ENCODE data around the gene MIPOL1. TPM values are rescaled to one million over a fixed set of nuclear protein-coding genes. Genes with fewer than 3 reads are reported as not detected.

Gene MIPOL1
- total and polyA plus RNA-seq, 3 donors from 2014 or later, result 9.0 to 38.8 (median 31.6) TPM

DNA sequence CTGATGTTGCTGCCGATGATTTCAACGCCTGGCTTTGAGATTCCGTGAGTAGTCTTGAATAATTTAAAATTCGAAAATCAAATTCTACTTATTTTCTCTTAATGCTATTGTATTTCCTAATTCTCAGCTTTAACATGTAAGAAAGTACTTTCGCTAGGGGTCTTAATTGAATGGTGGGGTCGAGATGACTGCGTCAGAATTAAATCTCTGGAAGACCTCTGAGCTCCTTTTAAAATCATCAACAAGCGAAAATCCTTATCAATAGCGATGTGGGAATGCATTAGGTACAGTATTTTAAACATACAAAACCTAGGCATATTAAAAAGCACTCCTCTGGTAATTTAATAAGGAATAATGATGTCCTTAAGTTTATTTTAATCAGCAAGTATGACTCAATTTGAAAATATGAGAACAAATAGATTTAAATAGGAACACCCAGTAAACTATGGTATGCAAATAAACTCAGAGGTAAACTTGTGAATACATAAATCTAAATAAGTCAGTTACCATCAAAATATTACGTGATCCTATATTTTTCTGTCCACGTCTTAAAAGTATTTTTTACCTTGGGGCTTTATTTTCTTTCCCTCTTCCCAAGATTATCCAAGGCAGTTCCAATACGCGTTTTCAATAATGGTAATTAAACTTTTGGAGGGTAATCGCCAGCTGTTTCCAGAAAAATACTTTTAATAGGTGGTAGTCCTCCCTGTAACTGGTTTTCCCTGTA lies 395.9 kb downstream of the MIPOL1 start:
- Histone ChIP-seq H3K27me3 (peaks cover 12% of the 10 kb centered on the region), H3K27ac (no peak overlapping the region), H3K9me3 (no peaks in the 10 kb centered on the region), H3K4me1 (peaks cover 11% of the 10 kb centered on the region), H3K36me3 (ENCODE audit: low read depth, missing control alignments) (no peaks in the 10 kb centered on the region), H3K4me3 (peak overlapping the region in 1 of 2 donors; percentile 43)
- TF ChIP-seq, protein P1, sequence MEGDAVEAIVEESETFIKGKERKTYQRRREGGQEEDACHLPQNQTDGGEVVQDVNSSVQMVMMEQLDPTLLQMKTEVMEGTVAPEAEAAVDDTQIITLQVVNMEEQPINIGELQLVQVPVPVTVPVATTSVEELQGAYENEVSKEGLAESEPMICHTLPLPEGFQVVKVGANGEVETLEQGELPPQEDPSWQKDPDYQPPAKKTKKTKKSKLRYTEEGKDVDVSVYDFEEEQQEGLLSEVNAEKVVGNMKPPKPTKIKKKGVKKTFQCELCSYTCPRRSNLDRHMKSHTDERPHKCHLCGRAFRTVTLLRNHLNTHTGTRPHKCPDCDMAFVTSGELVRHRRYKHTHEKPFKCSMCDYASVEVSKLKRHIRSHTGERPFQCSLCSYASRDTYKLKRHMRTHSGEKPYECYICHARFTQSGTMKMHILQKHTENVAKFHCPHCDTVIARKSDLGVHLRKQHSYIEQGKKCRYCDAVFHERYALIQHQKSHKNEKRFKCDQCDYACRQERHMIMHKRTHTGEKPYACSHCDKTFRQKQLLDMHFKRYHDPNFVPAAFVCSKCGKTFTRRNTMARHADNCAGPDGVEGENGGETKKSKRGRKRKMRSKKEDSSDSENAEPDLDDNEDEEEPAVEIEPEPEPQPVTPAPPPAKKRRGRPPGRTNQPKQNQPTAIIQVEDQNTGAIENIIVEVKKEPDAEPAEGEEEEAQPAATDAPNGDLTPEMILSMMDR (IDR thresholded peaks at IDR 0.05), result no peak
- TF ChIP-seq POLR2A (IDR thresholded peaks at IDR 0.05), result no peak
- intact Hi-C loops (cut with DNase I; ENCODE audit: low total_unique reads), result loop anchor here (10.0 kb wide), 1 partner anchor 339 kb away; no protein-coding TSS in a partner anchor
- DNase-seq, result no peak
- 15 to 16% methylated on average over 14 of the region's 14 CpGs for WGBS, 2 donors

DNA sequence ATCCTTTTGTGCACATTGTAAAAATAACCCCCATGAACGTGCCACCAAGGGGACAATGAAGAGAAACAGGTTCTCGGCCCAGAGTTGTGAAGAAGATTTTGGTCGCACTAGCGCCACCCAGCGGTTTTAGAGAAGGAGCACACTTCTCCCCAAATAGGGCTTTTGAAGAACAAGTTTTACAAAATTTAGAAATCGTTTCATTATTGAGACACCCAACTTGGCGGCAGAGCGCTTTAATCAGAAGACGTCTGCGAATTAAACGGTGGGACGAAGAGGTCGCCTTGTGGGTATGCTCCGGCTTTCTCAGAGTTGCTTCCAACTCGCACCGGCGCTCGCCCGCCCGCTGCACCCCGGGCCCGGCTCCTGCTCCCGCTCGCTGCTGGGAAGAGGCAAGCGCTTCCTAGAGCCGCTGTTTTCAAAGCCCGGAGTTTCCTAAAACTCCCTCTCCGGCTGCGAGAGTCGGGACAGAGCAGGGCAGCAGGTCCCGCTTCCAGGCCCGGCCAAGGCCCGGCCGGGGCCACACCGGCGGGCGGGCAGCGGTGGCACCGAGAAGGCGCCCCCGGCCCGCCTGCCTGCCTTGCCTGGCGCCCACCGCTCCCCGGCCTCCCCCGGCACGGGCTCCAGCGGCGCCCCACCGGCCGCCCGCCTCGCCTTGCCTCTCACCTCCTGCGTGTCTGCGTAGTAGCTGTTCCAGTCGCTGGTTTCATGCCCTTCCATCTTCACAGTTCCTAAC lies 396.7 kb downstream of the MIPOL1 start:
- intact Hi-C loops (cut with DNase I; ENCODE audit: low total_unique reads), result loop anchor here (10.0 kb wide), 1 partner anchor 340 kb away; no protein-coding TSS in a partner anchor
- Histone ChIP-seq H3K4me1 (peaks cover 11% of the 10 kb centered on the region), H3K27ac (no peak overlapping the region), H3K36me3 (ENCODE audit: low read depth, missing control alignments) (no peaks in the 10 kb centered on the region), H3K9me3 (no peaks in the 10 kb centered on the region), H3K27me3 (peaks cover 14% of the 10 kb centered on the region), H3K4me3 (peak overlapping the region; percentile 43)
- peak; percentile 87 for DNase-seq
- 2% methylated on average over 40 to 53 of the region's 56 CpGs for WGBS, 2 donors
- TF ChIP-seq, protein P1 (IDR thresholded peaks at IDR 0.05), result peak; percentile 49 to 92 (median 77)
- no peak for TF ChIP-seq POLR2A (IDR thresholded peaks at IDR 0.05)

GRCh38 chr14:37594971-37595808 lies 397.5 kb downstream of the MIPOL1 start, which contains the start of the genes FOXA1 and TTC6:
FOXA1 (minus strand) TSS chr14:37595249; CDS start chr14:37594972, 277 bp downstream.
TTC6 (plus strand) TSS chr14:37595629; CDS start chr14:37622065, 26,436 bp downstream.
- Histone ChIP-seq H3K36me3 (ENCODE audit: low read depth, missing control alignments) (no peaks in the 10 kb centered on the region), H3K27ac (no peak within 1 kb of the TSS), H3K27me3 (peaks cover 17% of the 10 kb centered on the region), H3K9me3 (no peaks in the 10 kb centered on the region), H3K4me3 (peak within 1 kb of the TSS; percentile 43 to 48), H3K4me1 (peaks cover 11% of the 10 kb centered on the region)
- peak; percentile 30 for DNase-seq
- intact Hi-C loops (cut with DNase I; ENCODE audit: low total_unique reads), result loop anchor here (10.0 kb wide), 1 partner anchor 340 kb away; no protein-coding TSS in a partner anchor
- no peak for TF ChIP-seq POLR2A (IDR thresholded peaks at IDR 0.05)
- TF ChIP-seq, protein P1 (IDR thresholded peaks at IDR 0.05), result no peak
- WGBS, 2 donors, result 1 to 4% methylated on average over 37 to 75 of the region's 92 CpGs

DNA sequence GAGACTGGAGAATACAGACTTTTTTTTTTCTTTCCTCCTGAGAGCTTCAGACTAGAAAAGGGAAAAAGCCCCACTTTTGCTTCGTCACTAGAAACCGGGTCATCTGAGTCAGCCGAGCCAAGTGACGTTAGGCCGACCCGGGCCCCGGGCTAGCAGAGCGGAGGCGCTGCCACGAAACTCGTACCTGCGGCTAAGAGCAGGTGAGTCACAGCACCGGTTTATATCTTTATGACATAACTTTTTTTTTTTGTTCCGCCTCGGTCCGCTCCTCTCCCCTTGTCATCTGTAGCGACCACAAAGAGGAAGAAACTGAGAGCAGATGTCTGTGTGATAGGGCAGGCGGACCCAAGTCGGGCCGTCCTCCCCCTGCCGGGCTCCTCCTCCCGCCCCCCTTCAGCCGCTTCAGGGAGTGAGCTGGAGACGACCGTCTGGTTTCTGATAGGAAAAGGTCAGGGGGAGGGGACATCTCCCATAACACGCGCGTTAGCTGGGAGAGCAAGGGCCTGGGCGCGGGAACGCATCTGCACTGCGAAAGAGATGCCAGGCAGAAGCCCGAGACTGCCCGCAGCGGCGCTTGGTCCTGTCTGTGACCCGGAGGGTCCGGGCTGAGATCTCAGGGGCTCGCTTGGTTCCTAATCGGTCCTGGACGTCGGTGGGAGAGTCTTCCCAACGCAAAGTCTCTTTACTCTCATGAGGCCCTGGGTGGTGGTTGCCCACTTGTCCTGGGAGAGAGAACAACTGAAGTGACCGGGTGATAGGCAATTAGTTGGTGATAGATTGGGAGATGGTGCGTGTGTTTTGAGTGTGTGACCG lies 398.3 kb downstream of the MIPOL1 start:
- intact Hi-C loops (cut with DNase I; ENCODE audit: low total_unique reads), result loop anchor here (10.0 kb wide), 1 partner anchor 341 kb away; no protein-coding TSS in a partner anchor
- DNase-seq, result no peak
- Histone ChIP-seq H3K27me3 (peaks cover 19% of the 10 kb centered on the region), H3K4me1 (peaks cover 11% of the 10 kb centered on the region), H3K27ac (no peak overlapping the region), H3K36me3 (ENCODE audit: low read depth, missing control alignments) (no peaks in the 10 kb centered on the region), H3K4me3 (peak overlapping the region; percentile 39 to 48), H3K9me3 (no peaks in the 10 kb centered on the region)
- TF ChIP-seq, protein P1 (IDR thresholded peaks at IDR 0.05), result no peak
- TF ChIP-seq POLR2A (IDR thresholded peaks at IDR 0.05), result no peak
- 7 to 9% methylated on average over 28 to 46 of the region's 46 CpGs for WGBS, 2 donors
